Measurements from ENCODE around the gene DAPK1.
A peak's percentile ranks its signal among the peaks of the same experiment; 100 is the strongest.

GRCh38 chr9:87497604-87498045, at the start of gene DAPK1:
- TF ChIP-seq CTCF (IDR thresholded peaks at IDR 0.05) (no peak), EP300 (IDR thresholded peaks at IDR 0.05; ENCODE audit: low read depth) (no peak), POLR2A (IDR thresholded peaks at IDR 0.05) (no peak), POLR2AphosphoS5 (IDR thresholded peaks at IDR 0.05) (peak in 2 of 3 donors; percentile 6 to 35)

All from transverse colon (tissue), 4 donors.